GM19035 (cell line): ENCODE measurements around the gene GRK1.

Experiments
- ATAC-seq: cut with Tn5 transposase; IDR thresholded peaks from one replicate; pipeline ENCODE4 v1.9.1; 2021; ENCODE audit not compliant: unreplicated experiment

Gene GRK1

GRCh38 chr13:113660066-113660465, 7.0 kb upstream of the GRK1 start:
- ATAC-seq = no peak

- no peak for ATAC-seq
These were observed 5.5 kb upstream of the GRK1 start for GRCh38 chr13:113661509-113661908.

- ATAC-seq = no peak
These were observed 3.1 kb upstream of the GRK1 start for GRCh38 chr13:113663934-113664333.

- ATAC-seq = no peak
These were observed 2.0 kb upstream of the GRK1 start for GRCh38 chr13:113664751-113665596.

- ATAC-seq = no peak
These were observed 1.3 kb upstream of the GRK1 start for GRCh38 chr13:113665597-113666328.

- no peak for ATAC-seq
These were observed 719 bp upstream of the GRK1 start for GRCh38 chr13:113666329-113666670.

- ATAC-seq = no peak
These were observed 912 bp downstream of the GRK1 start for GRCh38 chr13:113667771-113668490.

- no peak for ATAC-seq
These were observed 1.5 kb downstream of the GRK1 start for GRCh38 chr13:113668491-113668971.

- ATAC-seq = no peak
These were observed 2.3 kb downstream of the GRK1 start for GRCh38 chr13:113669231-113669754.

GRCh38 chr13:113669755-113670341, 2.8 kb downstream of the GRK1 start:
- no peak for ATAC-seq

- no peak for ATAC-seq
These were observed 3.5 kb downstream of the GRK1 start for GRCh38 chr13:113670541-113670940.

GRCh38 chr13:113671066-113672001, 4.3 kb downstream of the GRK1 start:
- ATAC-seq = no peak

- no peak for ATAC-seq
These were observed 5.1 kb downstream of the GRK1 start for GRCh38 chr13:113672002-113672651.

- ATAC-seq = no peak
These were observed 55.9 kb downstream of the GRK1 start for GRCh38 chr13:113722921-113723320.

GRCh38 chr13:113723410-113724015, 56.5 kb downstream of the GRK1 start:
- ATAC-seq = no peak

- no peak for ATAC-seq
These were observed 57.2 kb downstream of the GRK1 start for GRCh38 chr13:113724016-113724758.

- peak; percentile 86 for ATAC-seq
These were observed 57.8 kb downstream of the GRK1 start for GRCh38 chr13:113724780-113725315.
